NCI-H1694 (cell line): ENCODE results near the gene PPP4R4.

Experiments
- DNase-seq: peaks from one replicate; lab custom pipeline; 2025; lab: John Stamatoyannopoulos, UW

The PPP4R4 gene

DNA sequence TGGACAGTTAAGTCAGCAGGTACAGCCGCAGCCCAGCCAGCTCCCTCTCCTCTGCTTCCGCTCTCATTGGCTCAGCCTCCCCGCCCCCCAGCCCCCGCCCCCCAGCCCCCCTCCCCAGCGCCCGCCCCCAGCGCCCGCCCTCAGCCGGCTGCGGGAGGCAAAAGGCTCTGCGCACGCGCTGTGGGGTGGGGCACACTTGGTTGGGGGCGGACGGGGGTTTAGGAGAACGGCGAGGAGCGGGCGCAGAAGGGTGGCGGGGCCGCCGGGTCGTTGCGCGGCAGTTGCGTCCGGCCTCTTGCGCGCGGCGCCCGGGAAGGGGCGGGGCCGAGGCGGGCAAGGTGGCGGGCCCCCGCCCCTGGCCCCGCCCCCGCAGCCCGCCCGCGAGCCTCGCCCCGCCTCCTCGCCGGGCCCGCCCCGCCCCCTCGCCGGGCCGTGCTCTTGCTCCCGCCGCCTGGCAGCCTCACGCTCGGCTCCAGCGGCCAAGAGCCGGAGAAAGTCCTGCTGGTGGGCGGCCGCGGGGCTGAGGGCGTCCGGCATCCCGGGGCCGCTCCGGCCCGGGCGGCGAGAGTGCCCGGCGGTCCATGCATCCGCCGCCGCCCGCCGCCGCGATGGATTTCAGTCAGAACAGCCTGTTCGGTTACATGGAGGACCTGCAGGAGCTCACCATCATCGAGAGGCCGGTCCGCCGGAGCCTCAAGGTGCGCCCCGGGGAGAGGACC is at the start of gene PPP4R4:
TSS of gene PPP4R4 (plus strand) at position 438 of the 719 bp plus-strand sequence. CDS start at position 582, 144 bp downstream.
- DNase-seq = peak; percentile 93

DNA sequence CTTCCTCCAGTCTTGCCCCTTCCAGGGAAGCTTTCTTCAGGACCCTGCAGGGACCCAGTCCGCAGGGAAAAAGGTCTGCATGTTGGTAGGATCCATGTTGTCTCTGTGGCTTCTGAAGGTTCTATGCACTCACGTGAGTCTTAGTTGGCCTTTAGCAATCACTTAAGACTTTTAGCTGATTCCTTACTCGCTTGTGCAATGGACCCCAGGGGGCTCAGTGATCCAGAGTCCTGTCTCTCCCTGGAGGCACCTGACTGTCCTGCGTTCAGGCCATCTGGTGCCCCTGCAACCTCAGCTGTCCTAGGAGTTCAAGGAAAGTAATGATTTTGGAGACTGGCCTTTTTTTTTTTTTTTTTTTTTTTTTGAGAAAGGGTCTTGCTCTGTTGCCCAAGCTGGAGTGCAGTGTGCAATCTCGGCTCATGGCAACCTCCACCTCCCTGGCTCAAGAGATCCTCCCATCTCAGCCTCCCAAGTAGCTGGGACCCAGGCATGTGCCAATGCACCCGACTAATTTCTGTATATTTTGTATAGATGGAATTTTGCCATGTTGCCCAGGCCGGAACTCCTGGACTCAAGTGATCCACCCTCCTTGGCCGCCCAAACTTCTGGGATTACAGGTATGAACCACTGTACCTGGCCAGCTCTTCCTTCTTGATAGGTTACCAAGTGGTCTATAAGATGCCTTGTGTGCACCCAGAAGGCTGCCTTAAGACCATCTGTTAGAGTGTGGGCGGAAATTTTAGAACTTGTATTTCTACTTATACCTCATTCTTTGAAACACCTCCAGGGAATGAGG is 49.3 kb upstream of the PPP4R4 start:
- no peak for DNase-seq

DNA sequence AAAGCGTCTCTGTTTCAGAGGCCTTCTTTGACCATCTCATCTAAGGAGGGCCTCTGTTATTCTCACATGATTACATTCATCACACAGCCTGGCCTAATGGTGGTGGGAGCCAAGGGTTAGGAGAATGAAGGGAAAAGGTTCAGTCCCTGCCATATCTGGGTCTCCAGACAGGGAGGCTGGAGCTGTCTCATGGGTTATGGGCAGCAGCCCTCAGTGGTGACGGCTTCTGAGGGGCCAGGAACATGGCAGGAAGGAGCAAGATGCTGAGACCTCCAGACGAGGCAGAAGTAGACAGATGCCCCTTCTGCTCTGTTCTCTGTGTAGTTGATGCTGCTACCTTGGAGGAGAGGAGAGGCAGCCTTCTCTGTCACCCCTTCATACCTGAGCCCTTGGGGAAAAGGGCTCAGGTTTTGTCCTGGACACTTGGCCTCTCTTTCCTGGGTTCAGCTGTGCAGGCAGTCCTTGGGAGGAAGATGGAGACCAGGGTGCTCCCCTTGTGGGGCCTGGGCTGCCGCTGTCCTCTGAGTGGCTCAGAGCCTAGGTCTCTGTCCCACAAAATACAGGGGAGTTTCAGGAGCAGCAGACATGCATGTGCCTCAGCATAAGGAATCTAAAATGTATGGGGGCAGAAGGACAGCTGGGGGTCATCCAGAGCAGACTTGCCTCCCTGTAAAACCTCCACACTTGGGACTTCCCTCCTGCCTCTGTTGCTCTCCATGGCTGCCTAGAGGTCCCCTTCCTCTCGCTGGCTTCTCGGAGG is 48.3 kb upstream of the PPP4R4 start:
- DNase-seq = no peak

DNA sequence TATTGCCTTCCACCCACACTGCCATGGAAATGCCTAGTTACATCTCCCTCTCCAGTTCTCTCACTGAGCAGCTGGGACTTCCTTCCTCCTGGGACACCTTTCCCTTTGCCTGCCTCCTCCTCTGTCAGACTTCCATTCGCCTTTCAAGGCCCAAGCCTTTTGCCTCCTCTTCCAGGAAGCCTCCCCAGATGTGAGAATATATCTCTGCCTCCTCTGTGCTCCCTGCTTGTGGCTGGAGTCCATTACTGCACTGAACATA is 47.8 kb upstream of the PPP4R4 start:
- DNase-seq = no peak

DNA sequence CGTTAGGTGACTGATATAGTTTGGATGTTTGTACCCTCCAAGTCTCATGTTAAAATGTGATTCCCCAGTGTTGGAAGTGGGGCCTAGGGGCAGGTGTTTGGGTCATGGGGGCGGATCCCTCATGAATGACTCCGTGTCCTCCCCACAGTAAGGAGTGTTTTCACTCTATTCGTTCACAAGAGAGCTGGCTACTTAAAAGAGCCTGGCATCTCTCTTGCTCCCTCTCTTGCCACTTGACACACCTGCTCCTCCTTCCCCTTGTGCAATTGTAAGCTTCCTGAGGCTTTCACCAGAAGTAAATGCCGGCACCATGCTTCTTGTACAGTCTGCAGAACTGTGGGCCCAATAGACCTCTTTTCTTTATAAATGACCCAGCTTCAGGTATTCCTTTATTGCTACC is 47.3 kb upstream of the PPP4R4 start:
- DNase-seq = no peak

GRCh38 chr14:94127330-94127729 is 46.8 kb upstream of the PPP4R4 start:
- no peak for DNase-seq

DNA sequence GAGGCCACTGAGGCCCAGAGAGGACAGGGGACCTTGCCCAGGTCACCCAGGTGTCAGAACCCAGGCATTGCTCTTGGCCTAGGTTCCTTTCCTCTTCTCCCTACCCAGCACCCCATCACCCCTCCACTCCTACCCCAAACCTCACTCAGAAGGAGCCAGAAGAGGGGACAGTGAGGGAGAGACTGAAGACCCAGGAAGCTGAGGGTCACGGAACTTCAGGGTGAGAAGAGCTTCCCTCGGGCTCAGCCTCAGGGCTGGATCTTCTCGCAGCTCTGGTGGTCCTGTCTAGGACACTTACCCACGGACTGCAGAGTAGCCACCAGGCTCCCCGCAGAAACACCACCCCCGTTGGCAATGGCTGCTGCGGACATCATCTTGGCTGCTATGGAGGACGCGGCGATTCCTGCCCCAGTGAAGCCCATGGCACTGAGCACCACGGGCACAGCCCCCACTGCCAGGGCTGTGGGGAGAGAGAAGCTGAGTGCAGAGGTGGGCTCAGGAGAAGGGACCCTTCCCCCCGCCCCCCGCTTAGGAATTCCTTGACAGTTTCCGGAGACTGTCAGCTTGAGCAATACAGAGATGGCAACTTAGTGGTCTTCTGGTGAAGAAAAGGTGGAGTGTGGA is 45.8 kb upstream of the PPP4R4 start:
- DNase-seq = no peak

DNA sequence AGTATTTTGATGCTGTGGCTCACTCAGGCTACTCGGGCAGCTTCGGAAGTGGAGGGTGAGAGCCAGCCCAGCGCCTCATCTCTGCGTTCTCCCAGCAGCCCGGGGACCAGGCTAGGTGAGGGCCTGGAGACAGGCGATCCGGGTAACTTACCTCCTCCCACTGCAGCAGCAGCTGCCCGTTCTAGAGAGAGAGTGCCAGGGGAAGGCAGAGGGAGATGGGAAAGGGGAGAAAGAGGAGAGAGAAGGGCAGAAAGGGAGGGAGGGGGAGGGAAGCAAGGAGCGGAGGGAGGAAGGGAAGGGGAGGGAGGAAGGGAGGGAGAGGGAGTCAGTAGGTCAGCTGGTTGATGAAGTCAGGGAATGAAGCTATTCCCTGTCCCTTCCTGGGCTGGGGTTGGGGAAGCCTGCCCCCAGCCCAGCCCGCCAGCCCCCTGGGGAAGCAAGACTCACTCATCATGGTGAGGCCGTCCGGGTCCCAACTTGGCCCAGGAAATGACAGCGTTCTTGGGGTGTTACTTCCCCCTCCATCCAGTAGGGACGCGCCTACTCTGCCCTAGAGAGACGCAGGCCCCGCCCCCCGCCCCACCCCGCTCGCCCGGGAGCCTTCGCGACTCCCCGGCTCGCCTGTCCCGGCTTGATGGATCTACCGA is 44.9 kb upstream of the PPP4R4 start, which contains the start of gene IFI27L2:
TSS of gene IFI27L2 (minus strand) at position 494 of the 647 bp plus-strand sequence. CDS start at position 454, 40 bp downstream.
- DNase-seq = peak; percentile 93

GRCh38 chr14:94129758-94130414 is 44.2 kb upstream of the PPP4R4 start:
- DNase-seq = peak; percentile 93

DNA sequence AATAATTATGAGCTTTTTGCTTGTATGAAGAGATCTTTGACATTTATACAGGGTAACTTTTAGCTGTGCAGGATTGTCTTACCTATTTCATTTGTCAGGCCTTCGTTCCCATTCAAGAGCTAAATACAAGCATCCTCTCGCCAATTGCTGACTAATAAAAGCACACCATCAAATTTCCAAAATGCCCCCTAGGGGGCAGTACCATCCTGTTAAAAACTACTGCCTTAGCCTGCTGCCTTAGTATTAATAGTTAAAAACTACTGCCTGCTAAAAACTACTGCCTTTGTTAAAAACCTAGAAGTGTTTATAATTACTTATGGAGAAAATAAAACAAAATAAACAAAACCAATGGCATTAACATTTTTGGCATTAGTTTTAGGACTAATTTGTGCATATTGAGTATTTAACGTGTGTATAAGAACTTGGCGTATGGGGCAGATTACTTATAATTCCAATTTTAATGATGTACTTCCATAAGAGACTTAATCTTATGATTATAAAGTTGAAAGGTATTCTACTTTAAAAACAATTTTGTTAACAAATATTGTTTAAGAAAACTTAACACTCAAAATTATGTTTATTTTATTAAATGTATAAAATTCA is 41.7 kb upstream of the PPP4R4 start:
- DNase-seq = peak; percentile 98

DNA sequence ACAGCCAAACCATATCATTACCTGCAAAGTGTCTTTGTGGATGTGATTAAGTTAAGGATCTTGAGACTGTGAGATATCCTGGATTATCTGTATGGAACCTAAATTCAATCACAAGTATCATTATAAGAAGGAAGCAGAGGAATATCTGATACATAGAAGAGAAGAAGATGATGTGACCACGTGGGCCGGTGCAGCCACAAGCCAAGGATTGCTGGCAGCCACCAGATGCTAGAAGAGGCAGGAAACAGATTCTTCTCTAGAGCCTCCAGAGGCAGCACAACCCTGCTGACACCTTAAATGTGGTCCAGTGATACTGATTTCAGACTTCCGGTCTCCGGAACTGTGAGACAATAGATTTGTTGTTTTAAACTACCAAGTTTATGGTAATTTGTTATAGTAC is 38.6 kb upstream of the PPP4R4 start:
- DNase-seq = no peak

GRCh38 chr14:94136575-94137331 is 37.4 kb upstream of the PPP4R4 start:
- DNase-seq = peak; percentile 95

- DNase-seq = no peak
Observed at GRCh38 chr14:94138251-94138650, 35.9 kb upstream of the PPP4R4 start.

DNA sequence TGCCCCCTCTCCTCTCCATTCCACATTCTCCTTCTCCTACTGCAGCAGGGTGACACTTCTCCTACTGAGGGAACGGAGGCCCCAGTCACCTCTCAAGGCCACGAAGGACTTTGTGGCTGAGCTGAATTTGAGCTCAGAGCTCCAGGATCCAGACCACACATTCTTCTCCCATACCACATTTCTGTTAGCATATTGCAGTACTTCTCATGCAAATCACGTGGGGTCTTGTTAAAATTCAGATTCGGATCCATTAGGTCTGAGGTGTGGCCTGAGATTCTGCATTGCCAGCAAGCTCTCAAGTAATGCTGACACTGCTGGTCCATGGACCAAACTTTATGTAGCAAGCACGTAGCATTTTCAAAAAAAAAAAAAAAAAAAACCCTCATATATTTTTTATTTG is 35.1 kb upstream of the PPP4R4 start:
- DNase-seq = no peak

DNA sequence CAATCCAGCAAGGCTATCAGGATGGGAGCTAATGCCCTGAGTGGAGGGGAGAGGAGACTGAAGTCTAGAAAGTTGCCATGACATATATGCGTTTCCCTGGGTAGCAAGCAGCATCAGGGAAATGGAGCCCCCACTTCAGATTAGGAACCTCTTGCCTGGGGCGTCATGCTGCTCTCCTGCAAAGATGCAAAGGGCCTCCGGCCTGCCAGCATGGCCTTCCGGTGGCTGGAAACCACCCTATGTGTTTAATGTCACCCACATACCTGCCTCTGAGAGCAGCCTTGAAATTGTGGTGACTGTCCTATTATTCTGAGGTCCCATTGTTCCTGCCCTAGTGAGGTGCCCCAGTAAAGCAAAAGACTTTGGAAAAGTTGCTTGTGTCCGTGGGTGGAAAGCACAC is 34.7 kb upstream of the PPP4R4 start:
- no peak for DNase-seq

DNA sequence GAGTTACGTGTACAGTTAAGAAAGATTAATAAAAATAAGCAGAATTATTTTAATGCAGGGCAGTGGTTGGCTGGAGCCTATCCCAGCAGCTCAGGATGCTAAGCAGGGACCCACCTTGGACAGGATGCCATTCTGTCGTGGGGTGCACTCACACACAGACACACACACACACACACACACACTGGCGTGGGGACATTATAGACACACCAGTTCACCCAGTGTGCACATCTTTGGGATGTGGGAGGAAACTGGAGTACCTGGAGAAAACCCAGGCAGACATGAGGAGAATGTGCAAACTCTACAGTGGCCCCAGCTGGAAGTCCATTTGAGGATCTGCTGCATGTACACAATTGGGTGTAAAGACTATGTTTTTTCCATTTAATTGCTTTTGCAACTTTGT is 31.9 kb upstream of the PPP4R4 start:
- DNase-seq = no peak

DNA sequence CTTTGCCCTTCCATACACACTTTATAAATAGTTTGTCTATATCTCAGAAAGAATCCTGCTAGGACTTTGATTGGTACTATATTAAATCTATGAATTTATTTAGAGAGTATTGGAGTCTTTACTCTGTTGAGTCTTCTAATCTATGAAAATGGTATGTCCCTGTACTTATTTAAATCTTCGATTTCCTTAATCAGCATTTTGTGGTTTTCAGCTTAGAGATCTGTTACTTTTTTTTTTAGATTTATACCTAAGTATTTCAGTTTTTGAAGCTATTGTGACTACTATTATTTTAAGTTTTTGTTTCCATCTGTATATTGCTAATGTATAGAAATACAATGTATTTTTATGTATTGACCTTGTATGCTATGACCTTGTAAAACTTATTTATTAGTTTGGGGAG is 31.3 kb upstream of the PPP4R4 start:
- DNase-seq = no peak

GRCh38 chr14:94143239-94143638 is 30.9 kb upstream of the PPP4R4 start:
- peak; percentile 25 for DNase-seq

DNA sequence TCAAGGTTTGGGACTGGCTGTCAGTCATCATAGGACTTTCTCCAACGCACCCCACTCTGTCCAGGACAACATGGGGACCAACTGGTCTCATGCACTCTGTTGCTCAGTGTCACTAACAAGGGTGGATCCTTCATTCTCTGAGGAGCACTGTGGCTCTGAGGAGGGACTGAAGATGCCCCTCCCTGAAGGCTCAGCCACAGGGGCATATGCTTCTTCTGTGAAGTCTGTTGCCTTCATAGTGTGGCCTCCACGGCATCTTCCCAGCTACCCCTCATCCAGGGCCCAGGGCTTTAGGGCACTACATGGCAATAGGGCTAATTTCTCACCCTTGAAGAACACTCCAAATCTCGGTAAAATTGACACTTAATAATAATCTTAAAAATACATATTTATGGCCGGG is 30.4 kb upstream of the PPP4R4 start:
- DNase-seq = no peak

DNA sequence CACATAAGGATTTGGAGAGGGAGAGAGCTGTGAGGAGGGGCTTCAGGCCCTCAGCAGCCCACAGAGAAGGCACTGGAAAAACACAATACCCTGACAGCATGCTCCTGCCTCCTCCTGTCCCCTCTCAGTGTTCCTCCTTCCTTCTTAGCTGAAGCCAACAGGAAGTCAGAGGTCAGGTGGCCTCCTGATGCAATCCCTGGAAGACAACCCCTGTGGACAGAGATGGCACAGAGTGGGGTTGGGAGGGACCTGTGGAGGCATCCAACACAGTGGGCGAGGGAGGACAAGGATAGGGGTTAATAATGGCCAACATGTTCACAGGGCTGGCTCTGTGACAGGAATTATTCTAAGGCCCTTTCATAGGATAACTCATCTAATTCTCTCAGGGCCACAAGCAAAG is 29.4 kb upstream of the PPP4R4 start:
- DNase-seq = peak; percentile 59
